GM08714 (cell line): ENCODE measurements around the gene ACER3.
"Not testable (repeated sequence)": the region's sequence is repeated elsewhere in the genome, so short reads cannot be mapped to it uniquely, and the experiment has no call there.

ENCODE experiments used
- H3K4me3 ChIP-seq: fragments of 200-500 bp; sonication (Bioruptor generic); 2 replicates; pipeline ENCODE4 v1.5.1; 2014; ENCODE audit warnings: mild to moderate bottlenecking, low read length, inconsistent platforms
- ZNF274 ChIP-seq: IDR thresholded peaks from 2 replicates; pipeline ENCODE4 v1.6.1; 2012; ENCODE audit warnings: mild to moderate bottlenecking, low read depth, low read length

ACER3 gene

GRCh38 chr11:76860539-76861475 lies at the start of gene ACER3:
TSS of gene ACER3 (plus strand) at chr11:76860918. CDS start at chr11:76860977, 59 bp downstream.
- H3K4me3 ChIP-seq, result peak within 1 kb of the TSS; percentile 72
- no peak for TF ChIP-seq ZNF274

DNA sequence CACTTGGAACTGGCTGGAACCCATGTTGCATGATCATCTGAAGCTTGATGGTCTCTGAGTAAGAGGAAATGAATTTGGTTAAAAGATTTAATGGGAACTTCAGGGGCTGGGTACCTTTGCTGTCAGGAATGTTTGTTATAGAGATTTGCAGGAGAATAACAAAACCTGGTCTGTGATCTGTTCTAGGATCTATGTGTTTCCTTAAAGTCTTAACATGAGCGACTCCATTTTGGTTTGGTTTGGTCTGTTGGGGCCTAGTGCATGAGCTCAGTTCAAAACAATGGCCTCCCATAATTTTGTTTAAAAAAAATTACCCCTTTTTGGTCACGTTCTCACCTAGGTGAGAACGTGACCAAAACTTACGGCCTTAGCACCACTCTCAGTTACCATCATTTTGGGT lies 49.5 kb upstream of the ACER3 start:
- no peak for TF ChIP-seq ZNF274
- no peak overlapping the region for H3K4me3 ChIP-seq

DNA sequence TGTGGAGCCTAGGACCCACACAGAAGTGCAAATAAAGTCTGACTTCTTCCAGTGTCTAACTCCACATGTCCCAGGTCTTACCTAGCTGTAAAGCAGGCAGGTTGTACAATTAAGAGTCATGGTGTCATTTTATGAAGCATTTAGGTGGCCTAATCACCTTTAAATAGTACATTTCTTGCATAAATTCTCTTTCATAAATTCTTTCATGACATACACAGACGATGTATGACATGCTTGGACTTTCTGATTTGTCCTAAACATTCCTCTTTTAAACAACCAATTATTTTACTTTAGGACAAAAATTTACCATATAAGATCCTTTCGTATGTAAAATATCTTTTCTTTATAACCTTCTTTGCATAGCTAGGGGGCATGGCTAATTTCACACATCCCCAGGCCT lies 46.3 kb upstream of the ACER3 start:
- no peak for TF ChIP-seq ZNF274
- H3K4me3 ChIP-seq, result no peak overlapping the region

DNA sequence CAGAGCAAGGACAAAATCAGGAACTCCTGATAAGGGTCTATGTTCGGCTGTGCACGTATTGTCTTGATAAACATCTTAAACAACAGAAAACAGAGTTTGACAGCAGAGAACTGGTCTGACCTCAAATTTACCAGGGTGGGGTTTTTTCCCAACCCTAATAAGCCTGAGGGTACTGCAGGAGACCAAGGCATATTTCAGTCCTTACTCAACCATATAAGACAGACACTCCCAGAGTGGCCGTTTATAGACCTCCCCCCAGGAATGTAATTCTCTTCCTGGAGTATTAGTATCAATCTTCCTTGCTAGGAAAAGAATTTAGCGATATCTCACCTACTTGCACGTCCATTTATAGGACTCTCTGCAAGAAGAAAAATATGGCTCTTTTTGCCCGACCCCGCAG lies 45.0 kb upstream of the ACER3 start:
- H3K4me3 ChIP-seq, result not testable (repeated sequence)

GRCh38 chr11:76820184-76820566 lies 40.5 kb upstream of the ACER3 start:
- no peak for TF ChIP-seq ZNF274
- H3K4me3 ChIP-seq, result no peak overlapping the region

DNA sequence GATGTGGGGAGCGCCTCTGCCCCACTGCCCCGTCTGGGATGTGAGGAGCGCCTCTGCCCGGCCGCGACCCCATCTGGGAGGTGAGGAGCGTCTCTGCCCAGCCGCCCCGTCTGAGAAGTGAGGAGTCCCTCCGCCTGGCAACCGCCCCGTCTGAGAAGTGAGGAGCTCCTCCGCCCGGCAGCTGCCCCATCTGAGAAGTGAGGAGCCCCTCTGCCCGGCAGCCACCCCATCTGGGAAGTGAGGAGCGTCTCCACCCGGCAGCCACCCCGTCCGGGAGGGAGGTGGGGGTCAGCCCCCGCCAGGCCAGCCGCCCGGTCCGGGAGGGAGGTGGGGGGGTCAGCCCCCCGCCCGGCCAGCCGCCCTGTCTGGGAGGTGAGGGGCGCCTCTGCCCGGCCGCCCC lies 39.3 kb upstream of the ACER3 start:
- not testable (repeated sequence) for H3K4me3 ChIP-seq

DNA sequence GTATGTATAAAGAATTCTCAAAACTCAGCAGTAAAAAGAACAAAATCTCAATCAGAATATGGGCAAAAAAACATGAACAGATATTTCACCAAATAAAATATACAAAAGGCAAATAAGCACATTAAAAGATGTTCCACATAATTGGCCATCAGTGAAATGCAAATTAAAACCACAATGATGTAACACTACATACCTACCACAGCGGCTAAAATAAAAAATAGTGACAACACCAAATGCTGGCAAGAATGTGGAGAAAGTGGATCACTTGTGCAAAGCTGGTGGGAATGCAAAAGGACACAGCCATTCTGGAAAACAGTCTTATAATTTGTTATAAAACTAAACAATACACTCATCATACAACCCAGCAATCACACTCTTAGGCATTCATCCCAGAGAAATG lies 38.3 kb upstream of the ACER3 start:
- no peak for TF ChIP-seq ZNF274
- H3K4me3 ChIP-seq, result no peak overlapping the region

DNA sequence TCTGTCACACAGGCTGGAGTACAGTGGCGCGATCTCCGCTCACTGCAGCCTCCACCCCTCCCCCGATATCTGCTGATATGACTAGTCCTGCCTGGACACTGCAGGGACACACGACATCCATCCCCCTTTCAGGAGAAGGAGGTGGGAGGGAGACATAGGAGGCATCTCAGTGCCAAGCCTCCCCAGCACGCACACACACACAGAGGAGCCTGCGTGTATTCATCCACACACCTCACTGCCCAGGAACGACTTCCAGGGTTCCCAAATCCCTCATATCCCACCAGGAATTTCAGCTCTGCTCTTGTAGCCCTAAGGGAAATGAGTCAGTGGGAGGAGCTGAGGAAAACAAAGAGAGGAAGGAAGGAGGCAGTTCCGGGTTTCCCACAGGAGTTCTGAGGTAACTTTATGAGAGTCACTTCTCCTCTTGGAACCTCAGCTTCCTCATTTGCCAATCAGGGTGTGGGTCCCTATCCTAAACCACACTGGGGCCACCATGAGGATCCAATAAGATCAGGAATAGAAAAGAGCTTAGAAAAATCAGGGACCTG lies 37.2 kb upstream of the ACER3 start:
- no peak for TF ChIP-seq ZNF274
- no peak overlapping the region for H3K4me3 ChIP-seq

DNA sequence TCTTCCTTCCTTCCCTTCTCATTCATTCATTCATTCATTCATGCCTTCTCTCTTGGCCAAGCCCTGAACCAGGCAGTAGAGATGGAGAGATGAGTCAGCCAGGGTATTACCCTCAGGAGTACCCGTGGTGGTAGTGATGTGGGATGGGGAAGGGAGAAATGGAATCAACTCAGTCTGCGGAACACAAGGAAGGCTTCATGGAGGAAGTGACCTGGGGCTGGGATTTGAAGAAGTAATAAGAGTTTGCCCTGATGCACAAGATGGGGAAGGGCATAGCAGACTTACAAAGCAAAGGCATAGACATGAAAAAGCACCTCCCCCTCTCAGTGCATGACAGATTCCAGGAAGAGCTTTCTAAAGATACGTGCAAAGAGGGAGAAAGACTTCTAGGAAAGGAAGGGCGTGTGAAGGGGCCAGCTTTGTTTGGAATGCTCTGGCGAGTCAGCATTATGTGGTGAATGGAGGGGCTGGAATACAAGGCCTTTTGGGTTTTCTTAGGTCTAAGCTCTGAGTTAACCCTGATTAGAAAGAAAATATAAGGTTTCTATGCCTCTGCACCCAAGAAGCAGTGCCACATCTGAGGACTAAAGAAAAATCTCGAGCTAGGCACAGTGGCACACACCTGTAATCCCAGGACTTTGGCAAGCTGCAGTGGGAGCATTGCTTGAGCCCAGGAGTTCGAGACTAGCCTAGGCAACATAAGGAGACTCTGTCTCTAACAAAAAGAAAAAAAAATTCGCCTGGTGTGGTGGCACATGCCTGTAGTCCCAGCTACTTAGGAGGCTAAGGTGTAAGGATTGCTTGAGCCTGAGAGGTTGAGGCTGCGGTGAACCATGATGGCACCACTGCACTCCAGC lies 36.4 kb upstream of the ACER3 start:
- TF ChIP-seq ZNF274, result no peak
- H3K4me3 ChIP-seq, result no peak overlapping the region

- no peak overlapping the region for H3K4me3 ChIP-seq
- no peak for TF ChIP-seq ZNF274
Measured at GRCh38 chr11:76824980-76825725, 35.6 kb upstream of the ACER3 start.

- no peak overlapping the region for H3K4me3 ChIP-seq
- no peak for TF ChIP-seq ZNF274
Measured at GRCh38 chr11:76825726-76826396, 34.9 kb upstream of the ACER3 start.

GRCh38 chr11:76826508-76826907 lies 34.2 kb upstream of the ACER3 start:
- not testable (repeated sequence) for H3K4me3 ChIP-seq

DNA sequence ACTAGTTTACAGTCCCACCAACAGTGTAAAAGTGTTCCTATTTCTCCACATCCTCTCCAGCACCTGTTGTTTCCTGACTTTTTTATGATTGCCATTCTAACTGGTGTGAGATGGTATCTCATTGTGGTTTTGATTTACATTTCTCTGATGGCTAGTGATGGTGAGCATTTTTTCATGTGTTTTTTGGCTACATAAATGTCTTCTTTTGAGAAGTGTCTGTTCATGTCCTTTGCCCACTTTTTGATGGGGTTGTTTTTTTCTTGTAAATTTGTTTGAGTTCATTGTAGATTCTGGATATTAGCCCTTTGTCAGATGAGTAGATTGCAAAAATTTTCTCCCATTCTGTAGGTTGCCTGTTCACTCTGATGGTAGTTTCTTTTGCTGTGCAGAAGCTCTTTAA lies 33.7 kb upstream of the ACER3 start:
- H3K4me3 ChIP-seq, result not testable (repeated sequence)
